Kidney epithelial cell (primary cell): ENCODE data around the gene GGA3. TPM values are rescaled to one million over a fixed set of nuclear protein-coding genes. Genes with fewer than 3 reads are reported as not detected.

ENCODE experiments used
- DNase-seq: peaks from one replicate; pipeline ENCODE4 v3.0.0-alpha.2; 2010; ENCODE audit warnings: low read depth
- H3K27me3 ChIP-seq: 2 replicates; pipeline ENCODE4 v1.6.0; 2011; ENCODE audit warnings: low read length; ENCODE audit not compliant: control insufficient read depth, insufficient read depth
- H3K36me3 ChIP-seq: 2 replicates; pipeline ENCODE4 v1.5.1; 2011; ENCODE audit warnings: low read length; ENCODE audit not compliant: control insufficient read depth, insufficient read depth
- H3K4me3 ChIP-seq: 2 replicates; pipeline ENCODE4 v1.5.1; 2011; ENCODE audit warnings: low read depth, mild to moderate bottlenecking, control low read depth, low read length
- CTCF ChIP-seq: IDR thresholded peaks from 2 replicates; pipeline ENCODE4 v1.5.1; 2011; ENCODE audit warnings: mild to moderate bottlenecking, moderate library complexity, low read length, control low read depth, inconsistent platforms; ENCODE audit not compliant: insufficient read depth, poor library complexity, severe bottlenecking
- total RNA-seq: library from RNA; depleted of rRNA; stranded (reverse); fragments of >200 nt; gene quantifications from 2 replicates; pipeline ENCODE4 v1.2.3, GENCODE V29; 2015

The GGA3 gene
- total RNA-seq, 1 donor from 2014 or later = 24.8 TPM

GRCh38 chr17:75239214-75239613 is 22.2 kb downstream of the GGA3 start:
- no peak overlapping the region for H3K4me3 ChIP-seq
- H3K36me3 ChIP-seq = peaks cover 3% of the 10 kb centered on the region
- no peaks in the 10 kb centered on the region for H3K27me3 ChIP-seq
- no peak for TF ChIP-seq CTCF
- DNase-seq = no peak

- H3K4me3 ChIP-seq = no peak overlapping the region
- peaks cover 3% of the 10 kb centered on the region for H3K36me3 ChIP-seq
- no peaks in the 10 kb centered on the region for H3K27me3 ChIP-seq
- TF ChIP-seq CTCF = peak; percentile 93
- DNase-seq = peak; percentile 25
Observed at GRCh38 chr17:75238684-75239191, 22.7 kb downstream of the GGA3 start.

- no peak for DNase-seq
- TF ChIP-seq CTCF = no peak
- peaks cover 3% of the 10 kb centered on the region for H3K36me3 ChIP-seq
- no peaks in the 10 kb centered on the region for H3K27me3 ChIP-seq
- H3K4me3 ChIP-seq = no peak overlapping the region
Observed at GRCh38 chr17:75238020-75238580, 23.3 kb downstream of the GGA3 start.

GRCh38 chr17:75237100-75238014 is 24.0 kb downstream of the GGA3 start:
- TF ChIP-seq CTCF = no peak
- DNase-seq = no peak
- Histone ChIP-seq H3K4me3 (no peak overlapping the region), H3K27me3 (no peaks in the 10 kb centered on the region), H3K36me3 (peaks cover 1% of the 10 kb centered on the region)

- no peak for DNase-seq
- Histone ChIP-seq H3K36me3 (peaks cover 3% of the 10 kb centered on the region), H3K27me3 (no peaks in the 10 kb centered on the region), H3K4me3 (no peak overlapping the region)
- no peak for TF ChIP-seq CTCF
Observed at GRCh38 chr17:75232786-75233185, 28.6 kb downstream of the GGA3 start.
